ENCODE results near the gene SDR42E2.
"Not testable (repeated sequence)": the region's sequence is repeated elsewhere in the genome, so short reads cannot be mapped to it uniquely, and the experiment has no call there.

SDR42E2 gene

DNA sequence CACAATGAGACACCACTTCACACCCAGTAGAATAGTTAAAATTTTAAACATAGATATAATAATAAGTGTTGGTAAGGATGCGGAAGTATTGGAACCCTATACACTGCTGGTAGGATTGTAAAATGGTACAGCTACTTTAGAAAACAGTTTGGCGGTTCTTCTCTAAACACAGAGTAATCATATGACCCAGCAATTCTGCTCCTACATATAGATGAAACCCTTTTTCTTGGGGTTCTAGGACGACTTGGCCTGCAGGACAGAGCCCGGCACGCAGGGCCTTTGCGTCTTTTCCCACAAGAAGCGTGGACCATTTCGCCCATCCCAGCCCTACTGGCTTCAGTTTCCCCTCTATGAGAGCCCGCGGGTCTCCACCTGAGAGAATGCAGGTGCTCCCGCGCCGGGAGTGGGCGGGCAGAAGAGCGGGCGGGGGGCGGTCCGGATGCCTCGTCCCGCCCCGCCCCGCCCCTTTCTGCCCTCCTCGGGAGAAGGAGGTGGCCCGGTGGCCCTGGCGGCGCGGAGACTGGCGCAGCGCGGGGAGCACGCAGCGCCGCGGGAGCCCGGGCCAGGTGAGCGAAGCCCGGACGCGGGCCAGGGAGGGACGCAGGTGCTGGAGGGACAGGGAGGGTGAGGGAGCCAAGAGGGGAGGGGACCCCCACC, at the start of gene SDR42E2:
SDR42E2 (plus strand) TSS at position 508 of the 657 bp plus-strand sequence. CDS start 3,077 bp downstream, outside the sequence.
- no peak for DNase-seq

DNA sequence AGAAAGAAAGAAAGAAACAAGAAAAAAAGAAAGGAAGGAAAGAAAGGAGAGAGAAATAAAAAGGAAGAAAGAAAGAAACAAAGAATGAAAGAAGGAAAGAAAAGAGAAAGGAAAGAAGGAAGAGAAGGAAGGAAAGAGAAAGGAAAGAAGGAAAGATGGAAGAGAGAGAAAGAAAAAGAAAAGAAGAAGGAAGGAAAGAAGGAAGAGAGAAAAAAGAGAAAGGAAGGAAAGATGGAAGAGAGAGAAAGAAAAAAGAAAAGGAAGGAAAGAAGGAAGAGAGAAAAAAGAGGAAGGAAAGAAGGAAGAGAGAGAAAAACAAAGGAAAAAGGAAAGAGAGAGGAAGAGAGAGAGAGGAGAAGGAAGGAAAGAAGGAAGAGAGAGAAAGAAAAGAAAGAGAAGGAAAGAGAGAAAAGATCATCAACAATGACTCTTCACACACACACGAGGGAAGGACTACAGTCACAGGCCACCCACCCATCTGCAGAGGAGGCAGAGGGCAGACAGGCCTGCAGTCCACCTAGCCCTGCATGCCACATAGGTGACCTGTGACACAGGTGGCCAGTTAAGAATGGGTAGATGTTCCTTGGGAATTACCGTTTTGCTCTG, 46.1 kb upstream of the SDR42E2 start:
- no peak for DNase-seq

DNA sequence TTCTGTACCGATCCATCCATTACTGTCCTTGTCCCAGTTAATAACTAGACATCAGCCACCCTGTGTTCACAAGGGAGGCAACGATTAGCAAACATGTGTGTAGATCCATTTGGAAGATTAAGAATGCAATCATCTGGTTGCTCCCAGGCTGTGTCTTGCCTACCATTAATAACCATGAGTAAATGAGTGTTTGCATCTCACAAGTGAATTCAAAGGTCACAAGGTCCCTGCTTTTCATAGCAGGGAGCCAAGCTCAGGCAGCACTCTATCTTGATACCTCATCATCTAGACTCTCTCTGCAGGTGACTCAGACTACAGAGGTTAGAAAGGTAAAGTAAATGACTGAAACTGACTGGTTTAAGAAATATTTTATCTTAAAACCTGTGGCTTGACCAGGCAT, 44.7 kb upstream of the SDR42E2 start:
- DNase-seq, result no peak

DNA sequence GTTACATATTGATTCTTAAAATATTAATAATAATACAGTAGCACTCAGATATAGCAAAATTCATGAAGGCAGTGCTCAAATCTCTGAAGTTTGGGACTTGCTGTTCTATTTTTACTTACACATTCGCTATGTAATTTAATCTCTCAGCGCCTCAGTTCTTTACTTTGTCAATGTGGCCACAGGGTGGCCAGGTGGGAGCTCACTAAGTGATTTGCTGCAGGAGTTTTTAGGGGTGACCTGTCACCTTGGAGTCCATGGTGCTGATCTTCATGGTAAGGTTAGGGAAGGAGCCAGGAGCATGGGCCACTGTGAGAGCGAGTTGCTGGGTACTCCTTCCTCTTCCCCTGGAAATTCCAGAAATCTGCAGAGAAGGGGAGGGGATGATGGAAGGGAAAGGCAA, 41.9 kb upstream of the SDR42E2 start:
- no peak for DNase-seq

DNA sequence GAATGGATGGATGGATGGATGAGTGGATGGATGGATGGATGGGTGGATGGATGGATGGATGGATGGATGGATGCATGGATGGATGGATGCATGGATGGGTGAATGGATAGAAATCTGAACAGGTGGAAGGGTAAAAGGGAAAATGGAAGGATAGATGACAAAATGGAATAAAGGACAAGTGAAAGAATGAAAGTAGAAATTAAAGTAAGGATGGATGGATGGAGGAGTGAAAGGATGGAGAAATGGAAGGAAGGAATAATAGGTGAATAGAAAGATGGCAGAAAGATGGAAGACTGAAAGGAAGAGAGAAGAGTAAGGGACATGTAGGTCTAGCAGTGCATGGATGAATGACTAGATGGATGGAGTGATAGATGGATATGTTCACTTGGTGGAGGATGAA, 40.1 kb upstream of the SDR42E2 start:
- DNase-seq, result no peak

DNA sequence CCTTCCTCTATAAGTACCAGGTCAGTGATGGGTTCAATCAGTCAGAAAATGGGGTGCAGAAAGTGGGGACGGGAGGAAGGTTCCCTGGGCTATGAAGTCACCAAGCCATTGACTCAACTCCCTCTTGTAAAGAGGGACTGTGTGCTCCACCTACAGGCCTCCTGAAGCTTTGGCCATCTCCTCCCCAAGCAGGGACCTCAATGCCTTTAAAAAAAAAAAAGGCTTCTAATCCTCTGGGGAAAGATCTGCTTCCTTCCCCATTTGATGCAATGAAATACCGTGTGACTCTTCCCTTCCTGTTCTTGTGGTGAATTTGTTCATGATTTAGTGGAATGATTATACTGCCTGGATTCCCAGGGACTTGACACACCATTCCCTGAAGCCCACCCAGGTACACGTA, 39.2 kb upstream of the SDR42E2 start:
- DNase-seq, result peak; percentile 83

DNA sequence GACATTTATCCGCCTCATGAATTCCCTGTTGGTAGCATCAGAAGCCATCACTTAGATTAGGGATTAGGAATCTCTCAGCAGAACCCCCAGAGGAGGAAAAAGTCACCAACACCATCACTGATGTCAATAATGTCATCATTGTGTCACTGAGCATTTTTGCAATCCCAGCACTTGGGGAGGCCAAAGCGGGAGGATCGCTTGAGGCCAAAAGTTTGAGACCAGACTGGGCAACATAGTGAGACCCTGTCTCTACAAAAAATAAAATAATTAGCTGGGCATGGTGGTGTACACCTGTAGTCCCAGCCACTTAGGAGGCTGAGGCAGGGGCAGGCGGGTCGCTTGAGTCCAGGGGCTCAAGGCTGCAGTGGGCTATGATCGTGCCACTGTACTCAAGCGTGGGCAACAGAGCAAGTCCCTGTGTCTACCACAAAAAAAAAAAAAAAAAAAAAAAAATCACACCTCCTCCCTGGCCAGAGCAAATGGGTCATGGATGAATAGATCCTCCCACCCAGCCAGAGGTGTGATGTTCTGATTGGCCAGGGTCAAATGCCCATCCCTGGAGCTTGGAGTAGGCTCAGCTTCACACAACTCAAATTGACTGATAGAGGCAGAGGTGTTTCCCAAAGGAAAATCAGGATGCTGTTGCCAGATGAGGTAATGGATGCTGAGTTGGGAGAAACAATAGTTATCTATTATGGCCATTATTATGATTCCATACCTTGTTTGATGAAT, 38.4 kb upstream of the SDR42E2 start:
- no peak for DNase-seq

DNA sequence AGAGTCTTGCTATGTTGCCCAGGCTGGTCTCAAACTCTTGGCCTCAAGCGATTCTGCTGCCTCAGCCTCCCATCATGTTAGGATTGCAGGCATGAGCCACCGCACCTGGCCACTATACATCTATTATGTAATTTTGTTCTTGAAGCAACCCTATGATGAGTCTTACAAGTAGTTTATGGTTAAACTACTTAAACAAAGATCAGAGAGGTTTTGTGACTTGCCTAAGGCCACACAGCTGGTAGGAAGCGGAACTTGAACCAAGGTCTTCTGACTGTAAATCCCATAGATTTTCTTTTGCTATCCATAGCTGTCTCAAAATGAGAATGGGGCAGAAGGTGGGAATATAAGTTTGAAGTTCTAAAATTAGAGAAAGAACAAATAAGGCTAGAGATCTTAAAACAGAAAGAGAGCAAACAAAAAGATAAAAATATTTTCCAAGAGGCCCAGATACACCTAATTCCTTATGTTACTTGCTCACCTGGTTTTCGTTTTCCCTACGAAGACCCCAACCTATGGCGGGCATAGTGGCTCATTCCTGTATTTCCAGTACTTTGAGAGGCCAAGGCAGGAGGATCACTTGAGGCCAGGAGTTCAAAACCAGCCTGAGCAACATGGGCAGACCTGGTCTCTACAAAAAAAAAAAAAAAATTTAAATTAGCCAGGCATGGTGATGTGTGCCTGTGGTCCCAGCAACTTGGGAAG, 37.6 kb upstream of the SDR42E2 start:
- DNase-seq, result no peak

DNA sequence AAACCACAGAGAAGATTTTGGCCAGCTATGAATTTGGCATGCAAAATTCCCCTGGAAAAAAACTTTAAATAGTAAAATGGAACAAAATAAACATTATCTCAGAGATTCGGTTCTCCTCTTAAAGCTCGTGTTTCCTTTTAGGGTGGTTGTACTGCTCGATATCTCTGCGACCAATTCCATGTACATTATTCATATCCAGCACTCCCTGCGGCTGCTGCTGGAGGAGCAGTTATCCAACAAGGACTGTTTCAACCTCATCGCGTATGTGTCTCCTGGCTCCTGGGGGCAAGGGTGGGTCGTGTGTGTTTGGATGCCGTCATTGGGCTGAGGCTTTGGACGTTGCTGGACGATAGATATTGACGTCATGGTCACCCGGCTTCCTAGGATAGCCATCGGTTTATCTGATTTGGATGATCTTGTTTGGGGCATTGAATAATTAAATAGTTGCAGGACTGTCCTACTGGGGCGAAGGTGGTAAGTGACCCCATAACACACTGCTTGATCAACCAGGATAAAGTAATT, 36.2 kb upstream of the SDR42E2 start:
- no peak for DNase-seq

DNA sequence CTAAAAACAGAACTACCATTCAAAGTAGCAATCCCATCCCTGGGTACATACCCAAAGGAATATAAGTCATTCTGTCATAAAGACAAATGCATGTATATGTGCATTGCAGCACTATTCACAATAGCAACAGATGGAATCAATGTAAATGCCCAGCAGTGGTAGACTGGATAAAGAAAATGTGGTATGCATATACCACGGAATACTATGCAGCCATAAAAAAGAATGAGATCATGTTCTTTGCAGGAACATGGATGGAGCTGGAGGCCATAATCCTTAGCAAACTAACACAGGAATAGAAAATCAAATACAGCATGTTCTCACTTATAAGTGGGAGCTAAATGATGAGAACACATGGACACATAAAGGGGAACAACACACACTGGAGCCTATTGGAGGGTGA, 33.8 kb upstream of the SDR42E2 start:
- DNase-seq, result not testable (repeated sequence)

DNA sequence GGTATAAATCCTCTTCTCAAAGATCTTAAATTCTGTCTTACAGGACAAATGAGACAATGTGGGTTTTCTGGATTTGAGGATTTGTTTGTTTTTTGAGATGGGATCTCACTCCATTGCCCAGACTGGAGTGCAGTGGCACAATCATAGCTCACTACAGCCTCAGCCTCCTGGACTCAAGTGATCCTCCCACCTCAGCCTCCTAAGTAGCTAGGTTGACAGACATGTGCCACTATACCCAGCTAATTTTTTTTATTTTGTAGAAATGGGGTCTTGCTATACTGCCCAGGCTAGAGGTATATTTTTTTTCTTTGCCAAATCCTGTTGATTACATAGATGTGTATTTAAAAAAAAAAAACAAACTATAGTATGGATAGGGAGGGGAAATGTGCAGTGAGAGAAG, 31.8 kb upstream of the SDR42E2 start:
- DNase-seq, result no peak

DNA sequence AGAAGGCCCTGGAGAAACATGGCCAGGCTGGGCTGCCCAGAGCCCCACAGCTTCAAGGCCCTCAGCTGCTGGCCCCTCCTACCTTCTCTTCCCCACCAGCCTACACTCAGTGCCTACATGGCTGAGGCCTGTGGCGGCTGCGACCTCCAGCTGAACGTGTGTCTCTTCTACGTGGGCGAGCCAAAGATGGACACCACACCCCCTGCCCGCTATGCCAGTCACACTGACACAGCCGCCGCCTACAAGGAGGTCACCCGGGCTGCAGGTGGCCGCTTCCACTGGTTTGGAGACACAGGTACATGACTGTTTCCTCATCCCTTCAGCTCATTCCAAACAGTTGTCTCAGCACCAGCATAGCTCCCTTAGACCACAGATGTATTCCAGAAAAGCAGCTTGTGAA, 29.5 kb upstream of the SDR42E2 start:
- no peak for DNase-seq

DNA sequence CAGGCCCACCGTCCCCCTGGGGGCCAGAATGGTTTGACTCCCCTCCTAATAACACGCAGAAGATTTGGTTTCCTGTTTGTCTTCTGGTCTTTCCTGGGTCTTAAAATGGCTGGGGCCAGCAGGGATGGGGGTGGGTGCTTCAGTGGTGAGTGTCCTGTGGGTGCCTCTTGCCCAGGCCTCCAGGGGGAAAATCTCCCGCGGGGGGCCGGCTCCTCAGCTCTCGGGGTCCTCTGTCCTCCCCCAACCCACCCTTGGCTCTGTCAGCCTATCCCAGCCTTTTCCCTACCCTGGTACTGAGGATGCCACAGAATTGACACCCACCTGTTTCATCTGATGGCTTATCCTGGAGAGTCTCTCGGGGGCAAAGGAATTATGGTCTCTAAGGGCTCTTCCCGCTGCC, 23.8 kb upstream of the SDR42E2 start:
- no peak for DNase-seq

DNA sequence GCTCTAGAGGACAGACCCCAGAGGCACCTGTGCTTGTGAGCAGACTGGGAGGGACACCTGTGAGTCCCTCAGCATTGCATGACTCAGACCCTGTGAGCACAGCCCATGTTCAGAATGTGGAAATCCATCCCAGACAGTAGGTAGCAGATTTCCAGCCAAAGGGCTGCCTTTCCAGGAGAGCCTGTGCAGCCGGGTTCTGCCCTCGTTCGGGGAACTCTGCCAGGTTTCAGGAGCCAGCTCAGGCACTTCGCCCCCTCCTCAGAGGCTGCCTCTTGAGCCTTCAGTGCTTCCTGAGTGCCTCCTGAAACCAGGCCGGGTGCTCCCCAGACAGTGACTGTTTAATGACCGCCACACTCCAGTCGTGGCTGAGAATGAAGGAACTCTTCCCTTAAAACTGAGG, 23.3 kb upstream of the SDR42E2 start:
- no peak for DNase-seq

DNA sequence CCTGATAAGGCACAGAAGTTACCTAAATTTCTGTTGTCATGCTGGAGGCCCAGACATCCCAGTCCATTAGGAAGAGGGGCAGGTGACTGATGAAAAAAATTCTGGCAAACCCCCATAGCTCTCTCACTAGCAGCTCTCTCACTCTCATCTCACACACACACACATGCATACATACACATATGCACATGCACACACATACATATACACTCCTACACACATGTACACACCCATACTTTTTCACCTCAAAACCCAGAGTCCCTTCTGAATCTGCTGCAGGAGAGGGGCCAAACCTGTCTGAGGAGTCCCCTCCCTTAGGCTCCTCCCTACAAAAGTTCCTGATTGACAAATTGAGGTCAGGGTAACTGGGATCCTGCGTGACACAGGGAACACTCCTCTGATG, 22.6 kb upstream of the SDR42E2 start:
- no peak for DNase-seq

DNA sequence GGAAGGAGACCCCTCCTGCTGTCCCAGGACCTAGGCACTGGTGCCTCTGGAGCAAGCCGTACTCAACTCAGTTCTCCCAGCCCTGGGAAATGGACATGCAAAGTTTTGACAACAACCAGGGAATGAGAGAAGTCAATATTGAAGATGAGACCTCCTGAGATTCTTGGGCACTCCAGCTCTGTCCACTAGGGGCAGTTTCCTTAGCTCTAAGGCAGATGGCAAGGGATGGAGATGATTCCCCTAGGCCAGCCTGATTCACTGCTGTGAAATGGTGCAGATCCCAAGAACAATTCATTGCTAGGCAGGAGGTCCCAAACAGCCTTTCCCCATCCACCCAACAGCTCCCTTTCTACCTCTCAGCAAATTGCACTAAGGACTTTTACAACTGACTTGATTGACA, 20.5 kb upstream of the SDR42E2 start:
- no peak for DNase-seq

DNA sequence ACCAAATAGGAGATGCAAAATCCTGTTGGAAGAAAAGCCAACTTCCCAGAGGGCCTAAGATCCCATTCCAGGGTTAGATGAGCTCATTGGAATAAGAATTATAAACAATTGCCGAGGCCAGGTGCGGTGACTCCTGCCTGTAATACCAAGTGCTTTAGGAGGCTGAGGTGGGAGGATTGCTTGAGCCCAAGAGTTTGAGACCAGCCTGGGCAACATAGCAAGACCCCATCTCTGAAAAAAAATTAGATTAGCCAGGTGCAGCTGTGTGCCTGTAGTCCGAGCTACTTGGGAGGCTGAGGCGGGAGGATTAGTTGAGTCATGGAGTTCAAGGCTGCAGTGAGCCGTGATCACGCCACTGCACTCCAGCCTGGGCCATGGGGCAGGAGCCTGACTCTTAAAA, 17.8 kb upstream of the SDR42E2 start:
- DNase-seq, result no peak

DNA sequence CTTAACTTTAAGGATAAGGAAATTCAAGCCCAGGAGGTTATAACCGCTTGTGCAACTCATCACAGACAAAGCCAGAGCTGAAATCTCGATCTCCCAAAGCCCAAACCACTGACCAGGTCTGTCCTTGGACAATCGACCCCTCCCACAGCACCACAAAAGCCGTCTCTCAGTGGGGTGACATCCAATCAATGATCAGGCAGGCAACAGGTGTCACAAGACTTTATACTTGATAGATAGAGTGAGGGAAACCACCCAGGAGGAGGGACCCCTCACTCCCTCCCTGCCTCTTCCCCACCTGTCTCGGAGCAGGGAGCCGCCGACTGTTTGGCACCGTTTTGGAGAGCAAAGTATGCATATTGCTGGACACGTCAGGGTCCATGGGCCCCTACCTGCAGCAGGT, 14.5 kb upstream of the SDR42E2 start:
- no peak for DNase-seq

DNA sequence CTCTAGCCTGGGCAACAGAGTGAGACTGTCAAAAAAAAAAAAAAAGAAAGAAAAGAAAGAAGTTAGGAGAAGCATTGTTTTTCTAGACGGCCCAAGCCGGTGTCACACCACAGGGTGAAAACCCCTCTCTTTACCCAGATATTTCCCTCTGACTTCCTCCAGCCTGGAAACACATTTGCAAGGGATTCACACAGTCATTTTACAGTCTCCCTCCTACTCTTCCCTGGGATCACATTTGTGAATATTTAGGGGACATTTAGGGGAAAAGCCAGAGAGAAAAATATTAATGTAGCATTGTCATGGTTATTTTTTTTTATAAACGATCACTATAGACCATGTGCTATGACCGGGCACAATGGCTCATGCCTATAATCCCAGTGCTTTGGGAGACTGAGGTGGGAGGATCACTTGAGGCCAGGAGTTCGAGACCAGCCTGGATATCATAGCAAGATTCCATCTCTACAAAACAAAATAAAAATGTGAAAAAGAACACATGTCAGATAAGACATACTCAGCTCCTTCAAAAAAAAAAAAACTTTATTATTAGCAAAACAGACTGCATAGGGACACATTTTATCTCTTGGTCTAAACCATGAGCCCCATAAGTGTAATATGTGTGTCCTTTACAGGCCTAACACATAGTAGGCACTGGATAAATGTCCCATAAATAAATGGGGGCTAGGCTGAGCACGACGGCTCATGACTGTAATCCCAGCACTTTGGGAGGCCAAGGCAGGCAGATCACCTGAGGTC, 10.9 kb upstream of the SDR42E2 start:
- DNase-seq, result no peak

DNA sequence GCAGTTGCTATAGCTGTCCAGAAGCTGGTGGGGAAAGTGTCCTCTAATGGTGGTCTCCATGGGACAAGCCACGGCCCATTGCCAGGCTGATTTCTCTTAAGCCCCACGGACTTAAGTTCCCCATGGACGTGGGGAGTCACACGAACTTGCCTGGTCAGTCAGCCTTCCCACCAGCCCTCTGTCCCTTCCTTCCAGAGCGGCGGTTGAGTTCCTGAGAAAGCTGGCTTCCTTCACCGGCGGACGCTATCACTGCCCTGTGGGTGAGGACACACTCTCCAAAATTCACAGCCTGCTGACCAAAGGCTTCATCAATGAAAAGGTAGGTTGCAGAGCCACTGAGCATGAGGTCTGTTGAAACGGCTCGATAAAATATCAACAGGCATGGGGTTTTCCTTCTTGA, 10.0 kb upstream of the SDR42E2 start:
- DNase-seq, result no peak

DNA sequence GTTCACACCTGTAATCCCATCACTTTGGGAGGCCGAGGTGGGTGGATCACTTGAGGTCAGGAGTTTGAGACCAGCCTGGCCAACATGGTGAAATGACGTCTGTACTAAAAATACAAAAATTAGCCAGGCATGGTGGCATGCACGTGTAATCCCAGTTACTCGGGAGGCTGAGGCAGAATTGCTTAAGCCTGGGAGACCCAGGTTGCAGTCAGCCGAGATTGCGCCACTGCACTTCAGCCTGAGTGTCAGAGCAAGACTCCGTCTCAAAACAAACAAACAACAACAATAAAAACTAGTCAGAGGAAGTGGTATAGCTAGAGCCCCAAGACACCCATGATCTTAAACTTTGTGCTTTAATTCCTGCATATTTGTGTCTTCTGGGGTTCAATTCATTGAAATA, 9.2 kb upstream of the SDR42E2 start:
- not testable (repeated sequence) for DNase-seq

DNA sequence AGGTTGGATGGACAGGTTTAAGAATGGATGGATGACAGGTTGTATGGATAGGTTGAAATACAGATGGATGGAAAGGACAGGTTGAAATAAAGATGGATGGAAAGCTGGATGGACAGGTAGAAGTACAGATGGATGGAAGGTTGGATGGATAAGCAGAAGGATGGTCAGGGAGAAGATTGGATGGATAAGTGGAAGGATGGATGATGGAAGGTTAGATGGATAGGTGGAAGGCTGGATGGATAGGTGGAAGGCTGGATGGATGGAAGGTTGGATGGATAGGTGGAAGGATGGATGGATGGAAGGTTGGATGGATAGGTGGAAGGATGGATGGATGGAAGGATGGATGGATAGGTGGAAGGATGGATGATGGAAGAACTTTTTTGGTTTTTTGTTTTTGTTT, 905 bp upstream of the SDR42E2 start:
- no peak for DNase-seq

DNA sequence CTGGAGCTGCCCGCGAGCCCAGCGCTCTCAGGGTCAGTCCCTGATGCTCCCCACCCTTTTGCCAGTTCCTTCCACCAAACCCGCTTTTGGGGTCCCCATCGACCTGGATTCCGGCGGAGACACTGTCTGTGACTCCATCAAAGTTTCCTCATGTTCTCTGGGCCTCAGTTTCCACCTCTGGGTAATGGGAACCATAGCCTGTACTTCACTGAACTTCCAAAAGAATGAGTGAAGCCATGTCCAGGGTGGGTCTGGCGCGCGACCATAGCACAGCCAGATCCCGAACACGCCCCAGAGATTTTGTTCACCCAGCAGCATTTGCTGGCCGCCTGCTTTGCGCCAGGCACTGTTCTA, 327 bp downstream of the SDR42E2 start:
- no peak for DNase-seq

Measured in GF-D8 (cell line).